ENCODE results near the gene SLC15A3. TPM values are rescaled to one million over a fixed set of nuclear protein-coding genes. Genes with fewer than 3 reads are reported as not detected.

SLC15A3 gene
- total and polyA plus RNA-seq, 5 donors from 2014 or later, result 0.43 to 1.0 TPM; not detected in 3

DNA sequence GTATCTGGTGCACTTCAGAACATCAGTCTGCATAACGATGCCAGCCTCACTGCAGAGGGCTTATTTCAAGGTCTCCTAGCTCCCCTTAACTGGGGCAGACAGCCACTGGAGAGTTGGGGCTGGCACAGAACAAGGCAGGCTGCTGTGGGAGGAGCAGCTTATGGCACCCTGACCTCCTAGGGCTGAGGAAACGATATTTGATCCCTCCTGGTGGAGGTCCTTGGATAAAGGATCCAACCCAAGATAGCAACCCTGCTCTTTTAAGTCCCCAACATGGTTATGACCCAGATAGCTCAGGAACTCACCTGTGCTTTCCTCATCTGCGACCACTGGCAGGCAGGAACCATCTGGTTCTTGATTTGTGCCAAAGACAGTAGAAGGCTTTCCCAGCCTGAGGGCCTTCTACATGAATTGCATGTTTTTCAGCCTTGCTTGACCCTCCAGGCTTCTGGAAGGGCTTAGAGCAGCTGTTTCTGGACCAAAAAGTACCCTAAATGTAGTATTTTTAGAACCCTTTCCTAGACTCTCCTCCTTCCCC is 35.2 kb downstream of the SLC15A3 start:
- Histone ChIP-seq H3K27me3 (ENCODE audit: control insufficient read depth, insufficient read depth, low read length) (no peaks in the 10 kb centered on the region), H3K27ac (ENCODE audit: insufficient read depth, low read length, poor library complexity, severe bottlenecking) (no peak overlapping the region), H3K4me1 (ENCODE audit: control insufficient read depth, insufficient read depth, low read length, poor library complexity, severe bottlenecking) (peaks cover 39% of the 10 kb centered on the region), H3K36me3 (ENCODE audit: control insufficient read depth, insufficient read depth, low read length) (peaks cover 29% of the 10 kb centered on the region), H3K4me3 (ENCODE audit: low read depth, low read length) (no peak overlapping the region), H3K9me3 (ENCODE audit: control insufficient read depth in 2 of 2, low read length in 2 of 2) (no peaks in the 10 kb centered on the region)
- H3K36me3 Mint-ChIP-seq, result peaks cover 30% of the 10 kb centered on the region
- ATAC-seq (ENCODE audit: low read depth in 2 of 2) (no peak), DNase-seq (no peak)
- H3K4me1 Mint-ChIP-seq, result peaks cover 17 to 56% (median 36%) of the 10 kb centered on the region in 4 donors
- H3K27me3 Mint-ChIP-seq, result no peaks in the 10 kb centered on the region
- H3K9me3 Mint-ChIP-seq, result no peaks in the 10 kb centered on the region
- H3K4me3 Mint-ChIP-seq, result peak overlapping the region; percentile 41 to 89 (median 73)
- no peak overlapping the region for H3K27ac Mint-ChIP-seq

DNA sequence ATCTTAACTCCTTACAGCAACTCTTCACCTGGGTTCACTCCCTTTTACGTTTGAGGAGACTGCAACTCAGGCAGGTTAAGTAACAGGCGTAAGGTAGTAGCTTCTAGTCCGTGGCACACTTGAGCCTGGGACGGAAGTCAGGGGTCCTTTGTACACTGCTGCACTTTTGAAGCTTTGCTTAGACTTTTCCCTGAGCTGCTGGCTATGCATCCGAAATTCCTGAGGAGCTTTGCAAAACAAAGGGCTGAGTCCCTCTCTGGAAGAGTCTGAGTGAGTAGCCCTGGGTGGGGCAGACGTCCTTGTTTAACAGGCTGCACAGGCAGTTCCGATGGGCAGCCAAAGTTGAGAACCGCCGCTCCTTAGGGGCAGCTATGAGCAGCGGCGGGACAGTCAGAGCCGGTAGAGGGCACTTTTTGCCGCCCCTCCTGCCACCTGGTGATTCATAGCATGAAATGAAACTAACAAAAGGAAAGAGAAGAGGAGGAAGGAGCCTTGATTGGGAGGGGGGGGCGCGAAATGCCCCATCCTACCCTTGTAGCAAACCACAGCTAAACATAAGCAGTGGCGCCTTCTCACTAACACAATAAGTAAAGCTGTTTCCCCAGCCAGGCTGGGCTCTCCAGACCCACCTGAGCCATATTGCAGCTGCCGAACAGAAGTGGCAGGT is 36.6 kb downstream of the SLC15A3 start:
- peaks cover 19% of the 10 kb centered on the region for H3K36me3 Mint-ChIP-seq
- peaks cover 39% of the 10 kb centered on the region for H3K4me1 ChIP-seq (ENCODE audit: control insufficient read depth, insufficient read depth, low read length, poor library complexity, severe bottlenecking)

DNA sequence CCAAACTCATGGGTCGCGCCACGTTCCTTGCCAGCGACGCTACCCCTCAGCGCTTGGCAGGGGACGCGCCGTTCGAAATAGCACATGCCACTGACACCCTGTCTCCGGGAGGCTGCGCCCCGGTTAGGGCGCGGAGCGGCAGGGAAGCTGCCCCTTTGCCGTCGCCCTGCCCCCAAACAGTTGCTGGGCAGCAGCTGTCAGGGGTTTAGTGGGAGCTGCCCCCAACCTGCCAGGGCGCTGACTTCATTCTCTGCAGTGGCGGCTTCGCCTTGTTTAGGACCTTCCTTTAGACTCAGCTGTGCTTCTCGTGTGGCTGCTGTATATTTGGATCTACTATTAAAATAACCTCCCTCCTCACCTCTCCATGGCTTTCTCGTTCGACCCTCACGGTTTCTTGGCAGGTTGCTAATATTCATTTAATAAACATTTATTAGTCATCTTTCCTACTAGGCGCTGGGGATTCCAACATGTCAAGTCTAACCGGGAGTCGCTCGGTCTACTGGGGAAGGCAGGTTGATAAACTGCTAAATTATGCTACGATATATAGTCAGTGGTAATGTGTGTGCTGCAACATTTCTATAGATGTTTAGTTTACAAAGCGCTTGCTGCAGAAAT is 37.2 kb downstream of the SLC15A3 start:
- peaks cover 13% of the 10 kb centered on the region for H3K36me3 Mint-ChIP-seq
- H3K27me3 ChIP-seq (ENCODE audit: control insufficient read depth, insufficient read depth, low read length), result peaks cover 5% of the 10 kb centered on the region
- ATAC-seq (ENCODE audit: low read depth in 2 of 2) (peak; percentile 15 to 21), DNase-seq (peak; percentile 27 to 59 (median 43))
- peaks cover 9% of the 10 kb centered on the region for H3K36me3 ChIP-seq (ENCODE audit: control insufficient read depth, insufficient read depth, low read length)
- H3K27me3 Mint-ChIP-seq, result no peaks in the 10 kb centered on the region
- H3K4me1 Mint-ChIP-seq, result peaks cover 17 to 60% (median 37%) of the 10 kb centered on the region in 4 donors
- no peaks in the 10 kb centered on the region for H3K9me3 Mint-ChIP-seq
- peaks cover 39% of the 10 kb centered on the region for H3K4me1 ChIP-seq (ENCODE audit: control insufficient read depth, insufficient read depth, low read length, poor library complexity, severe bottlenecking)
- H3K4me3 ChIP-seq (ENCODE audit: low read depth, low read length), result peak overlapping the region; percentile 84
- peak overlapping the region; percentile 98 for H3K27ac ChIP-seq (ENCODE audit: insufficient read depth, low read length, poor library complexity, severe bottlenecking)
- no peaks in the 10 kb centered on the region for H3K9me3 ChIP-seq (ENCODE audit: control insufficient read depth in 2 of 2, low read length in 2 of 2)
- peak overlapping the region; percentile 89 to 99 (median 98) for H3K4me3 Mint-ChIP-seq
- H3K27ac Mint-ChIP-seq, result peak overlapping the region; percentile 93 to 96 (median 94)

More for the DNA sequence above, 36.6 kb downstream of the SLC15A3 start:
- Mint-ChIP-seq H3K27me3 (no peaks in the 10 kb centered on the region), H3K4me1 (peaks cover 17 to 60% (median 39%) of the 10 kb centered on the region in 4 donors), H3K27ac (peak overlapping the region; percentile 93 to 96 (median 94)), H3K9me3 (no peaks in the 10 kb centered on the region), H3K4me3 (peak overlapping the region; percentile 89 to 99 (median 98))
- ATAC-seq (ENCODE audit: low read depth in 2 of 2) (peak; percentile 52 to 53), DNase-seq (peak; percentile 50 to 92 (median 65))
- Histone ChIP-seq H3K27me3 (ENCODE audit: control insufficient read depth, insufficient read depth, low read length) (peaks cover 3% of the 10 kb centered on the region), H3K9me3 (ENCODE audit: control insufficient read depth in 2 of 2, low read length in 2 of 2) (no peaks in the 10 kb centered on the region), H3K36me3 (ENCODE audit: control insufficient read depth, insufficient read depth, low read length) (peaks cover 15% of the 10 kb centered on the region), H3K4me3 (ENCODE audit: low read depth, low read length) (peak overlapping the region; percentile 84), H3K27ac (ENCODE audit: insufficient read depth, low read length, poor library complexity, severe bottlenecking) (peak overlapping the region; percentile 98)

GRCh38 chr11:60913793-60914632 is 38.0 kb downstream of the SLC15A3 start, which contains the start of gene TMEM109:
TSS of gene TMEM109 (plus strand) at chr11:60914158. CDS start at chr11:60919694, 5,536 bp downstream.
- peak within 1 kb of the TSS; percentile 97 for H3K4me3 ChIP-seq (ENCODE audit: low read depth, low read length)
- Mint-ChIP-seq H3K4me1 (peaks cover 17 to 60% (median 34%) of the 10 kb centered on the region in 4 donors), H3K36me3 (peaks cover 8% of the 10 kb centered on the region), H3K27me3 (peaks cover 2% of the 10 kb centered on the region), H3K4me3 (peak within 1 kb of the TSS; percentile 97 to 100 (median 98)), H3K27ac (peak within 1 kb of the TSS; percentile 97 to 99 (median 97)), H3K9me3 (no peaks in the 10 kb centered on the region)
- peaks cover 39% of the 10 kb centered on the region for H3K4me1 ChIP-seq (ENCODE audit: control insufficient read depth, insufficient read depth, low read length, poor library complexity, severe bottlenecking)
- no peaks in the 10 kb centered on the region for H3K9me3 ChIP-seq (ENCODE audit: control insufficient read depth in 2 of 2, low read length in 2 of 2)
- DNase-seq (peak; percentile 85 to 92 (median 91)), ATAC-seq (ENCODE audit: low read depth in 2 of 2) (peak; percentile 74 to 78)
- H3K27ac ChIP-seq (ENCODE audit: insufficient read depth, low read length, poor library complexity, severe bottlenecking), result peak within 1 kb of the TSS; percentile 98
- peaks cover 8% of the 10 kb centered on the region for H3K27me3 ChIP-seq (ENCODE audit: control insufficient read depth, insufficient read depth, low read length)
- peaks cover 4% of the 10 kb centered on the region for H3K36me3 ChIP-seq (ENCODE audit: control insufficient read depth, insufficient read depth, low read length)

DNA sequence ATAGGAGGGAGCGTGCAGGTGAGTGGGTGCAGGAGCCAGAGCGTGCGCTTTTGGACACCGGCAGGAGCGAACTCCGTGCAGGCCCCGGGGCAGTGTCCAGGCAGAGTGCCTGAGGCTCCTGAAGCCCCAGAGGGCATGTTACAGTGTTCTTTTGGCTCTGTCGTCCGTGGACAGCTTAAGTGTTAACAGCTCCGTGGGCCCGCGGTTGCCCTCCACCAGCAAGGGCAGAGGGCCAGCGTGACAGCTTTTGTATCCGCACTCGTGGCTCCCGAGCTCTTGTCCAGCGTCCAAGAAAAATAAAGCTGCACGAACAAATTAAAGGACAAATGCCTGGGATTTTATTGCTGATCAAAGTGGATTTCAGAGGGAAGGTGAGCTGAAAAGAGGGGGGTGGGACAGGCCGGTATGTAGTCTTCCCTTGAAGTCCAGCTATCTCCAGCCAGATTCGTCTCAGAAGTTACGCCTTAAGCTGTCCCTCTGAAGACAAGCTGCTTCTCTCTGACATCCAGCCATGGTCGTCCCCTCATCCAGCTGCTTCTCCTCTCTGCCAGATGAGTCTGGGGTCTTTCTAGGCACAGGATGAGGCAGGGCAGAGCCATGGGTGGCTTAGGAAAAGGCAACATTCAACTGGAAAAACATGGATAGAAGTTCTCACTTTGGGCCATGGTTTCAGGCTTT is 39.0 kb downstream of the SLC15A3 start:
- H3K27ac ChIP-seq (ENCODE audit: insufficient read depth, low read length, poor library complexity, severe bottlenecking), result peak overlapping the region; percentile 98
- no peaks in the 10 kb centered on the region for H3K9me3 ChIP-seq (ENCODE audit: control insufficient read depth in 2 of 2, low read length in 2 of 2)
- peaks cover 39% of the 10 kb centered on the region for H3K4me1 ChIP-seq (ENCODE audit: control insufficient read depth, insufficient read depth, low read length, poor library complexity, severe bottlenecking)
- peak overlapping the region; percentile 97 for H3K4me3 ChIP-seq (ENCODE audit: low read depth, low read length)
- H3K4me3 Mint-ChIP-seq, result peak overlapping the region; percentile 82 to 100 (median 98)
- peaks cover 6% of the 10 kb centered on the region for H3K36me3 Mint-ChIP-seq
- ATAC-seq (ENCODE audit: low read depth in 2 of 2), result no peak
- H3K4me1 Mint-ChIP-seq, result peaks cover 17 to 64% (median 32%) of the 10 kb centered on the region in 4 donors
- H3K27me3 ChIP-seq (ENCODE audit: control insufficient read depth, insufficient read depth, low read length), result peaks cover 13% of the 10 kb centered on the region
- peaks cover 10% of the 10 kb centered on the region for H3K27me3 Mint-ChIP-seq
- peaks cover under 1% of the 10 kb centered on the region for H3K36me3 ChIP-seq (ENCODE audit: control insufficient read depth, insufficient read depth, low read length)
- no peaks in the 10 kb centered on the region for H3K9me3 Mint-ChIP-seq
- DNase-seq, result no peak
- peak overlapping the region; percentile 74 to 99 (median 97) for H3K27ac Mint-ChIP-seq

- Mint-ChIP-seq H3K4me3 (peak overlapping the region; percentile 67 to 98 (median 79)), H3K36me3 (peaks cover 4% of the 10 kb centered on the region), H3K27me3 (peaks cover 10% of the 10 kb centered on the region), H3K9me3 (no peaks in the 10 kb centered on the region), H3K27ac (peak overlapping the region; percentile 22 to 93 (median 89)), H3K4me1 (peaks cover 17 to 65% (median 32%) of the 10 kb centered on the region in 4 donors)
- DNase-seq, result peak in 2 of 3 donors; percentile 31 to 46
- Histone ChIP-seq H3K27me3 (ENCODE audit: control insufficient read depth, insufficient read depth, low read length) (peaks cover 13% of the 10 kb centered on the region), H3K4me3 (ENCODE audit: low read depth, low read length) (peak overlapping the region; percentile 9), H3K27ac (ENCODE audit: insufficient read depth, low read length, poor library complexity, severe bottlenecking) (peak overlapping the region; percentile 98), H3K9me3 (ENCODE audit: control insufficient read depth in 2 of 2, low read length in 2 of 2) (no peaks in the 10 kb centered on the region), H3K4me1 (ENCODE audit: control insufficient read depth, insufficient read depth, low read length, poor library complexity, severe bottlenecking) (peaks cover 43% of the 10 kb centered on the region), H3K36me3 (ENCODE audit: control insufficient read depth, insufficient read depth, low read length) (no peaks in the 10 kb centered on the region)
- ATAC-seq (ENCODE audit: low read depth in 2 of 2), result no peak
Observed at GRCh38 chr11:60912223-60912850, 39.6 kb downstream of the SLC15A3 start.
